GM19351 (cell line): Measurements from ENCODE around the gene CPEB4.

Experiments
- ATAC-seq: cut with Tn5 transposase; IDR thresholded peaks from one replicate; pipeline ENCODE4 v1.9.1; 2021; ENCODE audit warnings: mild to moderate bottlenecking, moderate library complexity; ENCODE audit not compliant: unreplicated experiment

The CPEB4 gene

GRCh38 chr5:173858670-173859407 is 29.3 kb upstream of the CPEB4 start:
- ATAC-seq, result no peak

- ATAC-seq, result no peak
These were observed 28.6 kb upstream of the CPEB4 start for GRCh38 chr5:173859408-173860159.

GRCh38 chr5:173862047-173862477 is 26.1 kb upstream of the CPEB4 start:
- ATAC-seq, result no peak

GRCh38 chr5:173863359-173863758 is 24.8 kb upstream of the CPEB4 start:
- no peak for ATAC-seq

- ATAC-seq, result no peak
These were observed 23.8 kb upstream of the CPEB4 start for GRCh38 chr5:173864126-173865050.

GRCh38 chr5:173866243-173866857 is 21.8 kb upstream of the CPEB4 start:
- ATAC-seq, result no peak

- ATAC-seq, result no peak
These were observed 21.1 kb upstream of the CPEB4 start for GRCh38 chr5:173866858-173867679.

- ATAC-seq, result no peak
These were observed 19.9 kb upstream of the CPEB4 start for GRCh38 chr5:173868096-173868880.

- no peak for ATAC-seq
These were observed 18.8 kb upstream of the CPEB4 start for GRCh38 chr5:173869316-173869715.

- no peak for ATAC-seq
These were observed 15.2 kb upstream of the CPEB4 start for GRCh38 chr5:173872957-173873305.

- ATAC-seq, result no peak
These were observed 14.7 kb upstream of the CPEB4 start for GRCh38 chr5:173873306-173873922.

- ATAC-seq, result no peak
These were observed 13.0 kb upstream of the CPEB4 start for GRCh38 chr5:173875189-173875588.

- no peak for ATAC-seq
These were observed 9.8 kb upstream of the CPEB4 start for GRCh38 chr5:173878224-173878967.

- ATAC-seq, result no peak
These were observed 7.7 kb upstream of the CPEB4 start for GRCh38 chr5:173880306-173880985.

- ATAC-seq, result no peak
These were observed 6.2 kb upstream of the CPEB4 start for GRCh38 chr5:173881811-173882575.

- no peak for ATAC-seq
These were observed 5.5 kb upstream of the CPEB4 start for GRCh38 chr5:173882632-173883031.
